Measurements from ENCODE around the gene PTPRT.

PTPRT gene

GRCh38 chr20:42370075-42370474 lies 819.6 kb downstream of the PTPRT start:
- no peak for DNase-seq (ENCODE audit: extremely low spot score)
- CTCF ChIA-PET, result no interaction called here
- POLR2A ChIA-PET, result no interaction called here
- TF ChIP-seq TARDBP (IDR thresholded peaks at IDR 0.05) (no peak), HDGF (IDR thresholded peaks at IDR 0.05; ENCODE audit: borderline replicate concordance) (no peak), LEF1 (IDR thresholded peaks at IDR 0.05; ENCODE audit: borderline replicate concordance) (no peak), FOXM1 (IDR thresholded peaks at IDR 0.05; ENCODE audit: borderline replicate concordance) (no peak), SUZ12 (IDR thresholded peaks at IDR 0.05) (no peak), ARNT (IDR thresholded peaks at IDR 0.05) (no peak), PKNOX1 (IDR thresholded peaks at IDR 0.05) (no peak), FOXK2 (IDR thresholded peaks at IDR 0.05) (no peak), CTBP1 (IDR thresholded peaks at IDR 0.05; ENCODE audit: borderline replicate concordance) (no peak), NFRKB (IDR thresholded peaks at IDR 0.05) (no peak), ELF4 (IDR thresholded peaks at IDR 0.05) (no peak), L3MBTL2 (conservative IDR thresholded peaks at IDR 0.05) (no peak), FOXA1 (IDR thresholded peaks at IDR 0.05) (no peak), SP1 (IDR thresholded peaks at IDR 0.05) (no peak)

DNA sequence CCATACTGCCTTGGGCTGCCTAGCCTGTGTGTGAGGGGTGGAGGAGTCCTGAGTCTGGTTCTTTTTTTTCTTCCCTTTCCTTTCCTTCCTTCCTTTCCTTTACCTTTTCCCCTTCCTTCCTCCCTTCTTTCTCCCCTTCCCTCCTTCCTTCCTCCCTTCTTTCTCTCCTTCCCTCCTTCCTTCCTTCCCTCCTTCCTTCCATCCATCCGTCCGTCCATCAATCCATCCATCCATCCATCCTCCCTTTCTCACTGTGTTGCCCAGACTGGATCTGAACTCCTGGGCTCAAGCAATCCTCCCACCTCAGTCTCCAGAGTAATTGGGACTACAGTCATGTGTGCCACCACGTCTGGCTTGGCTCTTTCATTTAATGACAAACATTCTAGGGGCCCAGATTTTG lies 820.8 kb downstream of the PTPRT start:
- ChIA-PET POLR2A (no interaction called here), CTCF (no interaction called here)
- no peak for DNase-seq (ENCODE audit: extremely low spot score)
- no peak for TF ChIP-seq BHLHE40 (IDR thresholded peaks at IDR 0.05; ENCODE audit: borderline replicate concordance)
- no peak for TF ChIP-seq FOXM1 (IDR thresholded peaks at IDR 0.05; ENCODE audit: borderline replicate concordance)
- no peak for TF ChIP-seq ELF4 (IDR thresholded peaks at IDR 0.05)
- TF ChIP-seq SUZ12 (IDR thresholded peaks at IDR 0.05), result no peak
- no peak for TF ChIP-seq ZNF384 (IDR thresholded peaks at IDR 0.05)
- TF ChIP-seq L3MBTL2 (conservative IDR thresholded peaks at IDR 0.05), result no peak
- TF ChIP-seq SP1 (IDR thresholded peaks at IDR 0.05), result no peak
- no peak for TF ChIP-seq CTBP1 (IDR thresholded peaks at IDR 0.05; ENCODE audit: borderline replicate concordance)
- TF ChIP-seq FOXA1 (IDR thresholded peaks at IDR 0.05), result no peak
- no peak for TF ChIP-seq ARNT (IDR thresholded peaks at IDR 0.05)

DNA sequence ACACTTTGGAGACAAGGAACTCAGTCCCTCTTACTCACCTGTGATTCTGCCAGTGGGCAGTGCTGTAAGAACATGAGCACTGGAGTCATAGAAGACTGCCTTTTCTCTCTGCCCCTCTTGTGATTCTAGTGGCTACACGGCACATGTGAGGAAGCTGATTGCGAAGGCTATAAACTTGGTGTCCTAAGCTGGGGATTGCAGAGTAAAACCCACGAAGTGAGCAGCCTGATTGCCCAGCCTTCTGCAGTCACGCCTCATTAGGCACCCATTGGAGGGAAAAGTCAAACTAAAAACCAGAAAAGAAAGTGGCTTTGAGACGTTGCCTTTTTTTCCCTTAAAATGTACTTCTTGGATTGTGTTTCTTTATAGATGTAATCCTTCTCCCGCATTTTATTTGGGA lies 823.1 kb downstream of the PTPRT start:
- TF ChIP-seq ZNF384 (IDR thresholded peaks at IDR 0.05), result no peak
- DNase-seq (ENCODE audit: extremely low spot score), result no peak
- ChIA-PET CTCF (no interaction called here), POLR2A (no interaction called here)

GRCh38 chr20:42364446-42364845 lies 825.3 kb downstream of the PTPRT start:
- no peak for DNase-seq (ENCODE audit: extremely low spot score)
- no peak for TF ChIP-seq ELF4 (IDR thresholded peaks at IDR 0.05)
- no peak for TF ChIP-seq ARNT (IDR thresholded peaks at IDR 0.05)
- no peak for TF ChIP-seq CTBP1 (IDR thresholded peaks at IDR 0.05; ENCODE audit: borderline replicate concordance)
- no peak for TF ChIP-seq SUZ12 (IDR thresholded peaks at IDR 0.05)
- ChIA-PET POLR2A (no interaction called here), CTCF (no interaction called here)

DNA sequence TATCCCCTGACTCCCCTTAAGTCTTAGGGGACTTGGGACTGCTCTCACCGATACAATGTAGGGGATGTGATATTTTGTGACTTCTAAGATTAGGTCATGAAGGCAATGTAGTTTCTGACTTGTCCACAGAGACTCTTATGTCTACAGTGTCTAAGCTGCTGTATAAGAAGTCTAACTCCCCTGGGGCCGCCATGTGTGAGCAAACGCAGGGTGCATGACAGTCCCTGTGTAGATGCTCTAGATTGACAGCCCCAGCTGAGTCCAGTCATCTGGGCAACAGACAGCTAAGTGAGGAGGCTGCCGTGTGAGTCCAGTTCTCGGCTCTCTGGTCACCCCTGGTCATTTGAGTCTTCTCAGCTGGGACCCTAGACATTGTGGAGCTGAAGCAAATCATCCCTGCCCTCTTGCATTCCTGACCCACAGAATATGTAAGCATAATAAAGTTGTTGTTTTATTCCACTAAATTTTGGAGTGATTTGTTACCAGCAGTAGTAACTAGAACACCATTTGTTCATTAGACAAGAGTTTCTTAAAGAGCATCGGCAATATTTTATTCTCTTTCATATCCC lies 828.2 kb downstream of the PTPRT start:
- DNase-seq (ENCODE audit: extremely low spot score), result no peak
- ChIA-PET CTCF (no interaction called here), POLR2A (no interaction called here)
- TF ChIP-seq TARDBP (IDR thresholded peaks at IDR 0.05) (no peak), LEF1 (IDR thresholded peaks at IDR 0.05; ENCODE audit: borderline replicate concordance) (no peak), PKNOX1 (IDR thresholded peaks at IDR 0.05) (no peak), CTBP1 (IDR thresholded peaks at IDR 0.05; ENCODE audit: borderline replicate concordance) (no peak), ZNF384 (IDR thresholded peaks at IDR 0.05) (no peak), FOXK2 (IDR thresholded peaks at IDR 0.05) (no peak), BHLHE40 (IDR thresholded peaks at IDR 0.05; ENCODE audit: borderline replicate concordance) (no peak)

- no peak for TF ChIP-seq FOXM1 (IDR thresholded peaks at IDR 0.05; ENCODE audit: borderline replicate concordance)
- TF ChIP-seq SP1 (IDR thresholded peaks at IDR 0.05), result no peak
- TF ChIP-seq PKNOX1 (IDR thresholded peaks at IDR 0.05), result no peak
- TF ChIP-seq FOXK2 (IDR thresholded peaks at IDR 0.05), result no peak
- TF ChIP-seq TARDBP (IDR thresholded peaks at IDR 0.05), result no peak
- no peak for TF ChIP-seq CTBP1 (IDR thresholded peaks at IDR 0.05; ENCODE audit: borderline replicate concordance)
- no peak for TF ChIP-seq FOXA1 (IDR thresholded peaks at IDR 0.05)
- TF ChIP-seq HDGF (IDR thresholded peaks at IDR 0.05; ENCODE audit: borderline replicate concordance), result no peak
- TF ChIP-seq SUZ12 (IDR thresholded peaks at IDR 0.05), result no peak
- no peak for TF ChIP-seq L3MBTL2 (conservative IDR thresholded peaks at IDR 0.05)
- TF ChIP-seq ARNT (IDR thresholded peaks at IDR 0.05), result no peak
- POLR2A ChIA-PET, result no interaction called here
- no peak for DNase-seq (ENCODE audit: extremely low spot score)
- CTCF ChIA-PET, result no interaction called here
Observed at GRCh38 chr20:42360621-42361020, 829.1 kb downstream of the PTPRT start.

- ChIA-PET CTCF (no interaction called here), POLR2A (interaction anchor here (0.6 kb wide), 1 partner anchor 116 kb away, joined by 3 read pairs; no protein-coding TSS in a partner anchor)
- DNase-seq (ENCODE audit: extremely low spot score), result no peak
- TF ChIP-seq LEF1 (IDR thresholded peaks at IDR 0.05; ENCODE audit: borderline replicate concordance) (no peak), TARDBP (IDR thresholded peaks at IDR 0.05) (no peak), ARNT (IDR thresholded peaks at IDR 0.05) (no peak), HDGF (IDR thresholded peaks at IDR 0.05; ENCODE audit: borderline replicate concordance) (no peak)
Observed at GRCh38 chr20:42359617-42360016, 830.1 kb downstream of the PTPRT start.
